PFSK-1 (cell line): ENCODE measurements around the gene SIL1.

ENCODE experiments used
- FOXP2 ChIP-seq: optimal IDR thresholded peaks from 2 replicates; pipeline ENCODE3; 2011; ENCODE audit warnings: borderline replicate concordance, control low read depth, inconsistent platforms; ENCODE audit not compliant: insufficient read depth; ENCODE audit errors: extremely low read length, extremely low read depth
- POLR2AphosphoS5 ChIP-seq: IDR thresholded peaks from 2 replicates; pipeline ENCODE4 v1.6.1; 2012; ENCODE audit warnings: low read depth, mild to moderate bottlenecking, control low read depth, low read length, moderate library complexity
- REST ChIP-seq, 2 experiments: IDR thresholded peaks; 2 replicates each; pipeline versions ENCODE4 v1.6.1 to v1.8.0; 2011 to 2012; ENCODE audit warnings: low read depth in 2 of 2, low read length in 2 of 2, control low read depth in 1 of 2, inconsistent platforms in 1 of 2, mild to moderate bottlenecking in 1 of 2, moderate library complexity in 1 of 2; ENCODE audit not compliant: insufficient read depth in 1 of 2
- SIN3A ChIP-seq: IDR thresholded peaks from 2 replicates; pipeline ENCODE4 v1.6.1; 2012; ENCODE audit warnings: mild to moderate bottlenecking, low read length, moderate library complexity, borderline replicate concordance; ENCODE audit not compliant: insufficient read depth
- TAF1 ChIP-seq: IDR thresholded peaks from 2 replicates; pipeline ENCODE4 v1.6.1; 2012; ENCODE audit warnings: low read length, control low read depth, borderline replicate concordance; ENCODE audit not compliant: insufficient read depth

SIL1 gene

GRCh38 chr5:138898299-138898698, 299.9 kb downstream of the SIL1 start:
- TF ChIP-seq FOXP2: no peak
- no peak for TF ChIP-seq POLR2AphosphoS5
- no peak for TF ChIP-seq SIN3A
- TF ChIP-seq REST (IDR thresholded peaks at IDR 0.05; ENCODE audit: insufficient read depth in 1 of 2, low read depth in 2 of 2, low read length in 2 of 2): no peak
- no peak for TF ChIP-seq TAF1
